HEK293 (cell line): ENCODE measurements around the gene CRTAC1.

Source experiments
- FEZF1 ChIP-seq: fragments of 450-650 bp; formaldehyde crosslinking; IDR thresholded peaks from 2 replicates; pipeline ENCODE4 v1.5.1; 2016; ENCODE audit warnings: missing biosample characterization, missing genetic modification characterization
- GLI2 ChIP-seq: fragments of 450-650 bp; formaldehyde crosslinking; IDR thresholded peaks from 2 replicates; pipeline ENCODE4; 2017; ENCODE audit warnings: missing biosample characterization, missing genetic modification characterization, low read depth, borderline replicate concordance
- KLF10 ChIP-seq: fragments of 450-650 bp; IDR thresholded peaks from 2 replicates; pipeline ENCODE4 v1.5.1; 2018; ENCODE audit warnings: missing biosample characterization, mild to moderate bottlenecking, missing genetic modification characterization
- KLF9 ChIP-seq: fragments of 450-650 bp; formaldehyde crosslinking; IDR thresholded peaks from 2 replicates; pipeline ENCODE4 v1.5.1; 2016; ENCODE audit warnings: missing biosample characterization, missing genetic modification characterization, low read depth
- SCRT2 ChIP-seq: fragments of 450-650 bp; formaldehyde crosslinking; IDR thresholded peaks from 2 replicates; pipeline ENCODE4 v1.5.1; 2016; ENCODE audit warnings: missing biosample characterization, missing genetic modification characterization
- SP7 ChIP-seq: fragments of 450-650 bp; formaldehyde crosslinking; IDR thresholded peaks from 2 replicates; pipeline ENCODE4 v1.5.1; 2016; ENCODE audit warnings: missing biosample characterization, missing genetic modification characterization
- ZBTB1 ChIP-seq: fragments of 450-650 bp; formaldehyde crosslinking; IDR thresholded peaks from 2 replicates; pipeline ENCODE4 v1.5.1; 2016; ENCODE audit warnings: missing biosample characterization, missing genetic modification characterization
- ZBTB20 ChIP-seq: fragments of 450-650 bp; formaldehyde crosslinking; IDR thresholded peaks from 2 replicates; pipeline ENCODE4 v1.5.1; 2016; ENCODE audit warnings: missing biosample characterization, missing genetic modification characterization
- ZNF174 ChIP-seq: fragments of 450-650 bp; formaldehyde crosslinking; IDR thresholded peaks from 2 replicates; pipeline ENCODE4 v1.5.0; 2017; ENCODE audit warnings: missing biosample characterization, mild to moderate bottlenecking, missing genetic modification characterization
- ZNF221 ChIP-seq: fragments of 450-650 bp; formaldehyde crosslinking; IDR thresholded peaks from 2 replicates; pipeline ENCODE4 v1.5.1; 2017; ENCODE audit warnings: missing biosample characterization, missing genetic modification characterization, borderline replicate concordance
- ZNF266 ChIP-seq: fragments of 450-650 bp; formaldehyde crosslinking; IDR thresholded peaks from 2 replicates; pipeline ENCODE4 v1.5.1; 2016; ENCODE audit warnings: missing biosample characterization, missing genetic modification characterization, low read depth
- ZNF302 ChIP-seq: fragments of 450-650 bp; formaldehyde crosslinking; IDR thresholded peaks from 2 replicates; pipeline ENCODE4 v1.5.1; 2016; ENCODE audit warnings: missing biosample characterization, missing genetic modification characterization, low read depth
- ZNF311 ChIP-seq: fragments of 450-650 bp; formaldehyde crosslinking; IDR thresholded peaks from 2 replicates; pipeline ENCODE4 v1.5.1; 2017; ENCODE audit warnings: missing biosample characterization, missing genetic modification characterization, borderline replicate concordance
- ZNF354C ChIP-seq: fragments of 450-650 bp; formaldehyde crosslinking; IDR thresholded peaks from 2 replicates; pipeline ENCODE4 v1.5.1; 2016; ENCODE audit warnings: missing biosample characterization, missing genetic modification characterization, low read depth, borderline replicate concordance
- ZNF391 ChIP-seq: fragments of 450-650 bp; formaldehyde crosslinking; IDR thresholded peaks from 2 replicates; pipeline ENCODE4 v1.5.1; 2016; ENCODE audit warnings: low read depth, missing biosample characterization, missing genetic modification characterization, borderline replicate concordance
- ZNF48 ChIP-seq: fragments of 450-650 bp; formaldehyde crosslinking; IDR thresholded peaks from 2 replicates; pipeline ENCODE4 v1.5.1; 2016; ENCODE audit warnings: missing biosample characterization, missing genetic modification characterization
- ZNF510 ChIP-seq: fragments of 450-650 bp; formaldehyde crosslinking; IDR thresholded peaks from 2 replicates; pipeline ENCODE4 v1.5.1; 2018; ENCODE audit warnings: mild to moderate bottlenecking, missing genetic modification characterization, missing biosample characterization; ENCODE audit not compliant: insufficient replicate concordance
- ZNF514 ChIP-seq: fragments of 450-650 bp; formaldehyde crosslinking; IDR thresholded peaks from 2 replicates; pipeline ENCODE4 v1.5.1; 2016; ENCODE audit warnings: missing biosample characterization, missing genetic modification characterization
- ZNF544 ChIP-seq: fragments of 450-650 bp; formaldehyde crosslinking; IDR thresholded peaks from 2 replicates; pipeline ENCODE4 v1.5.0; 2017; ENCODE audit warnings: missing biosample characterization, missing genetic modification characterization
- ZNF600 ChIP-seq: fragments of 450-650 bp; formaldehyde crosslinking; IDR thresholded peaks from 2 replicates; pipeline ENCODE4 v1.5.1; 2016; ENCODE audit warnings: missing biosample characterization, missing genetic modification characterization
- ZNF629 ChIP-seq: fragments of 450-650 bp; formaldehyde crosslinking; IDR thresholded peaks from 2 replicates; pipeline ENCODE4 v1.5.1; 2017; ENCODE audit warnings: missing biosample characterization, missing genetic modification characterization
- ZNF664 ChIP-seq: fragments of 450-650 bp; formaldehyde crosslinking; IDR thresholded peaks from 2 replicates; pipeline ENCODE4 v1.5.1; 2016; ENCODE audit warnings: missing biosample characterization, missing genetic modification characterization
- ZNF747 ChIP-seq: fragments of 450-650 bp; formaldehyde crosslinking; IDR thresholded peaks from 2 replicates; pipeline ENCODE4 v1.5.1; 2016; ENCODE audit warnings: missing biosample characterization, missing genetic modification characterization
- ZNF76 ChIP-seq: fragments of 450-650 bp; formaldehyde crosslinking; IDR thresholded peaks from 2 replicates; pipeline ENCODE4; 2016; ENCODE audit warnings: low read depth, missing biosample characterization, missing genetic modification characterization, borderline replicate concordance
- ZNF768 ChIP-seq: fragments of 450-650 bp; formaldehyde crosslinking; IDR thresholded peaks from 2 replicates; pipeline ENCODE4 v1.5.1; 2018; ENCODE audit warnings: missing biosample characterization, mild to moderate bottlenecking, missing genetic modification characterization
- ZNF792 ChIP-seq: fragments of 450-650 bp; formaldehyde crosslinking; IDR thresholded peaks from 2 replicates; pipeline ENCODE4 v1.5.1; 2016; ENCODE audit warnings: missing biosample characterization, missing genetic modification characterization
- TF ChIP-seq, protein P1 (sequence below): fragments of 450-650 bp; formaldehyde crosslinking; IDR thresholded peaks from 2 replicates; pipeline ENCODE4 v1.5.1; 2017; ENCODE audit warnings: missing biosample characterization, missing genetic modification characterization
- TF ChIP-seq, protein P2 (sequence below): fragments of 450-650 bp; formaldehyde crosslinking; IDR thresholded peaks from 2 replicates; pipeline ENCODE4 v1.5.1; 2016; ENCODE audit warnings: missing biosample characterization, missing genetic modification characterization
- TF ChIP-seq, protein P3 (sequence below): fragments of 450-650 bp; formaldehyde crosslinking; IDR thresholded peaks from 2 replicates; pipeline ENCODE4 v1.5.1; 2016; ENCODE audit warnings: missing biosample characterization, missing genetic modification characterization
- TF ChIP-seq, protein P4 (sequence below): fragments of 450-650 bp; formaldehyde crosslinking; conservative IDR thresholded peaks from 2 replicates; pipeline ENCODE4 v1.5.1; 2016; ENCODE audit warnings: low read depth, missing biosample characterization, missing genetic modification characterization

The CRTAC1 gene

DNA sequence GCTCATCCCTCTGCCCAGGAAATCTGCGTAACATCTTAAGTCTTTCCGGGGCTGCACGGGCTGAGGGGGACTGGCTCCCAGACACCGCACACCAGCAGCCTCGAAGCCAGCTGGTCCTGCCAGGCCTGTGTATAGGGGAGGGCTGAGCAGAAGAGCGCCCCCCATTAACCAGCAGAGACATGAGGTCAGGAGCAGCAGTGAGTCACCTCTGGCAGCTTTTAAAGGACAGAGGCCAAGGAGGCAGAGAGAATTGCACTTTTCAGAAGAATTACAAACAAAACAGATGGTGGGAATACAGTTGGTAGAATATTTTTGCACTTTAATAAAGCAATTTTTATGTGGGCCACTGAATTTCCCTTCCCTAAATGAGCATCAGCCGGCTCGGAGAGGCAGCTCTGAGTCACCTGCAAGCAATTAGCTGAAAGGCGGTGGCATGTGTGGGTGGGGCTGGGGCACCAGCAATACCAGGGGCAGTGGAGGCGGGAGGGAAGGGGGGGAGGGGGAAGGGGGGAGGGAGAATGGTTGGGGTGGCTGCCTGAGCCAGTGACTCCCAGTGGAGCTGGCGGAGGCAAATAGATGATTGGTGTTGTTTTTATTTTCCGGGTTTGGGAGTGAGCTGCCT is 141.7 kb downstream of the CRTAC1 start (continued):
- TF ChIP-seq, protein P1, sequence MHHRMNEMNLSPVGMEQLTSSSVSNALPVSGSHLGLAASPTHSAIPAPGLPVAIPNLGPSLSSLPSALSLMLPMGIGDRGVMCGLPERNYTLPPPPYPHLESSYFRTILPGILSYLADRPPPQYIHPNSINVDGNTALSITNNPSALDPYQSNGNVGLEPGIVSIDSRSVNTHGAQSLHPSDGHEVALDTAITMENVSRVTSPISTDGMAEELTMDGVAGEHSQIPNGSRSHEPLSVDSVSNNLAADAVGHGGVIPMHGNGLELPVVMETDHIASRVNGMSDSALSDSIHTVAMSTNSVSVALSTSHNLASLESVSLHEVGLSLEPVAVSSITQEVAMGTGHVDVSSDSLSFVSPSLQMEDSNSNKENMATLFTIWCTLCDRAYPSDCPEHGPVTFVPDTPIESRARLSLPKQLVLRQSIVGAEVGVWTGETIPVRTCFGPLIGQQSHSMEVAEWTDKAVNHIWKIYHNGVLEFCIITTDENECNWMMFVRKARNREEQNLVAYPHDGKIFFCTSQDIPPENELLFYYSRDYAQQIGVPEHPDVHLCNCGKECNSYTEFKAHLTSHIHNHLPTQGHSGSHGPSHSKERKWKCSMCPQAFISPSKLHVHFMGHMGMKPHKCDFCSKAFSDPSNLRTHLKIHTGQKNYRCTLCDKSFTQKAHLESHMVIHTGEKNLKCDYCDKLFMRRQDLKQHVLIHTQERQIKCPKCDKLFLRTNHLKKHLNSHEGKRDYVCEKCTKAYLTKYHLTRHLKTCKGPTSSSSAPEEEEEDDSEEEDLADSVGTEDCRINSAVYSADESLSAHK (tag by site-specific recombination): no peak
- TF ChIP-seq ZNF514 (tag by site-specific recombination) (no peak), SP7 (tag by site-specific recombination) (peak; percentile 51; the same call in 1 of the 2 replicates), FEZF1 (tag by site-specific recombination) (peak; percentile 86), ZNF391 (tag by site-specific recombination) (no peak), ZNF354C (no peak), ZNF221 (tag by site-specific recombination) (no peak), ZNF76 (tag by site-specific recombination) (no peak), ZNF174 (no peak), KLF9 (tag by site-specific recombination) (no peak; the same call in 1 of the 2 replicates), ZNF600 (no peak), ZNF768 (tag by site-specific recombination) (no peak), KLF10 (no peak), ZNF311 (tag by site-specific recombination) (no peak), ZNF664 (tag by site-specific recombination) (peak; percentile 56; the same call in 1 of the 2 replicates), ZNF792 (tag by site-specific recombination) (peak; percentile 71; the same call in 1 of the 2 replicates), ZNF747 (tag by site-specific recombination) (no peak), SCRT2 (tag by site-specific recombination) (no peak), ZNF544 (tag by site-specific recombination) (no peak), GLI2 (tag by site-specific recombination) (no peak), ZBTB20 (tag by site-specific recombination) (no peak), ZNF48 (no peak), ZNF510 (tag by site-specific recombination) (no peak), ZNF266 (tag by site-specific recombination) (no peak), ZBTB1 (tag by site-specific recombination) (no peak), ZNF302 (tag by site-specific recombination) (no peak), ZNF629 (peak; percentile 43; the same call in 1 of the 2 replicates)
- TF ChIP-seq, protein P2, sequence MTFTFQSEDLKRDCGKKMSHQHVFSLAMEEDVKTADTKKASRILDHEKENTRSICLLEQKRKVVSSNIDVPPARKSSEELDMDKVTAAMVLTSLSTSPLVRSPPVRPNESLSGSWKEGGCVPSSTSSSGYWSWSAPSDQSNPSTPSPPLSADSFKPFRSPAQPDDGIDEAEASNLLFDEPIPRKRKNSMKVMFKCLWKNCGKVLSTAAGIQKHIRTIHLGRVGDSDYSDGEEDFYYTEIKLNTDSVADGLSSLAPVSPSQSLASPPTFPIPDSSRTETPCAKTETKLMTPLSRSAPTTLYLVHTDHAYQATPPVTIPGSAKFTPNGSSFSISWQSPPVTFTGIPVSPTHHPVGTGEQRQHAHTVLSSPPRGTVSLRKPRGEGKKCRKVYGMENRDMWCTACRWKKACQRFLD (tag by site-specific recombination): no peak
- TF ChIP-seq, protein P3, sequence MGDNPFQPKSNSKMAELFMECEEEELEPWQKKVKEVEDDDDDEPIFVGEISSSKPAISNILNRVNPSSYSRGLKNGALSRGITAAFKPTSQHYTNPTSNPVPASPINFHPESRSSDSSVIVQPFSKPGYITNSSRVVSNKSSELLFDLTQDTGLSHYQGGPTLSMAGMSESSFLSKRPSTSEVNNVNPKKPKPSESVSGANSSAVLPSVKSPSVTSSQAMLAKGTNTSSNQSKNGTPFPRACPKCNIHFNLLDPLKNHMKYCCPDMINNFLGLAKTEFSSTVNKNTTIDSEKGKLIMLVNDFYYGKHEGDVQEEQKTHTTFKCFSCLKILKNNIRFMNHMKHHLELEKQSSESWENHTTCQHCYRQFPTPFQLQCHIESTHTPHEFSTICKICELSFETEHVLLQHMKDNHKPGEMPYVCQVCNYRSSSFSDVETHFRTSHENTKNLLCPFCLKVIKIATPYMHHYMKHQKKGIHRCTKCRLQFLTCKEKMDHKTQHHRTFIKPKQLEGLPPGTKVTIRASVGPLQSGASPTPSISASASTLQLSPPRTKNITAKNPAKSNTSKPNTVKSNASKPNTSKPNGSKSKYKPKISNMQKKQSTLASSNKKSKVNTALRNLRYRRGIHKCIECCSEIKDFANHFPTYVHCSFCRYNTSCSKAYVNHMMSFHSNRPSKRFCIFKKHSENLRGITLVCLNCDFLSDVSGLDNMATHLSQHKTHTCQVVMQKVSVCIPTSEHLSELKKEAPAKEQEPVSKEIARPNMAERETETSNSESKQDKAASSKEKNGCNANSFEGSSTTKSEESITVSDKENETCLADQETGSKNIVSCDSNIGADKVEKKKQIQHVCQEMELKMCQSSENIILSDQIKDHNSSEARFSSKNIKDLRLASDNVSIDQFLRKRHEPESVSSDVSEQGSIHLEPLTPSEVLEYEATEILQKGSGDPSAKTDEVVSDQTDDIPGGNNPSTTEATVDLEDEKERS: no peak
- TF ChIP-seq, protein P4, sequence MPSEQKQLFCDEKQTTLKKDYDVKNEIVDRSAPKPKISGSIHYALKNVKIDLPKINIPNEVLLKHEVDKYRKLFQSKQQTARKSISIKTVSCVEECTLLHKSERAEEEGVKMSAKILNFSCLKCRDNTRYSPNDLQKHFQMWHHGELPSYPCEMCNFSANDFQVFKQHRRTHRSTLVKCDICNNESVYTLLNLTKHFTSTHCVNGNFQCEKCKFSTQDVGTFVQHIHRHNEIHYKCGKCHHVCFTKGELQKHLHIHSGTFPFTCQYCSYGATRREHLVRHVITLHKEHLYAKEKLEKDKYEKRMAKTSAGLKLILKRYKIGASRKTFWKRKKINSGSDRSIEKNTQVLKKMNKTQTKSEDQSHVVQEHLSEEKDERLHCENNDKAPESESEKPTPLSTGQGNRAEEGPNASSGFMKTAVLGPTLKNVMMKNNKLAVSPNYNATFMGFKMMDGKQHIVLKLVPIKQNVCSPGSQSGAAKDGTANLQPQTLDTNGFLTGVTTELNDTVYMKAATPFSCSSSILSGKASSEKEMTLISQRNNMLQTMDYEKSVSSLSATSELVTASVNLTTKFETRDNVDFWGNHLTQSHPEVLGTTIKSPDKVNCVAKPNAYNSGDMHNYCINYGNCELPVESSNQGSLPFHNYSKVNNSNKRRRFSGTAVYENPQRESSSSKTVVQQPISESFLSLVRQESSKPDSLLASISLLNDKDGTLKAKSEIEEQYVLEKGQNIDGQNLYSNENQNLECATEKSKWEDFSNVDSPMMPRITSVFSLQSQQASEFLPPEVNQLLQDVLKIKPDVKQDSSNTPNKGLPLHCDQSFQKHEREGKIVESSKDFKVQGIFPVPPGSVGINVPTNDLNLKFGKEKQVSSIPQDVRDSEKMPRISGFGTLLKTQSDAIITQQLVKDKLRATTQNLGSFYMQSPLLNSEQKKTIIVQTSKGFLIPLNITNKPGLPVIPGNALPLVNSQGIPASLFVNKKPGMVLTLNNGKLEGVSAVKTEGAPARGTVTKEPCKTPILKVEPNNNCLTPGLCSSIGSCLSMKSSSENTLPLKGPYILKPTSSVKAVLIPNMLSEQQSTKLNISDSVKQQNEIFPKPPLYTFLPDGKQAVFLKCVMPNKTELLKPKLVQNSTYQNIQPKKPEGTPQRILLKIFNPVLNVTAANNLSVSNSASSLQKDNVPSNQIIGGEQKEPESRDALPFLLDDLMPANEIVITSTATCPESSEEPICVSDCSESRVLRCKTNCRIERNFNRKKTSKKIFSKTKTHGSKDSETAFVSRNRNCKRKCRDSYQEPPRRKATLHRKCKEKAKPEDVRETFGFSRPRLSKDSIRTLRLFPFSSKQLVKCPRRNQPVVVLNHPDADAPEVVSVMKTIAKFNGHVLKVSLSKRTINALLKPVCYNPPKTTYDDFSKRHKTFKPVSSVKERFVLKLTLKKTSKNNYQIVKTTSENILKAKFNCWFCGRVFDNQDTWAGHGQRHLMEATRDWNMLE (tag by site-specific recombination): no peak
